ENCODE results near the gene PDK3.

PDK3 gene

DNA sequence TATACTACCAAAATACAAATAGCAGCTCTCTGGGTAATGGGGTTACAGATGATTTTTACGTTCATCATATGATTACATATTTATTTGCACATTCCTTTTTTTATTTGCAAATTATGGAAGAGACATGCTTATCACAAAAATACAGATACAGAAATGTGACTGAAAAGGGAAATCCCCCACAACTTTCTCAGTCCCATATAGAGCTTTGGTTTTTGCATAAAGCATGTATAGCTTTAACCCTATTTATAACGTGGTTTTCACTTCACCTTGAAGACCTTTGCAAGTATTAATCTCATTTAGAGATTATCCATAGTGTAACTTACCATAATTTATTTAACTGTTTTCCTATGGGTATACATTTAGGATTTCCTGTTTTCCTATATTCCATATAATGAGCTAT lies 55.4 kb downstream of the PDK3 start:
- Histone ChIP-seq H3K9me2 (replicated peaks; ENCODE audit: insufficient read depth, low read length) (no peaks in the 10 kb centered on the region), H3K79me2 (ENCODE audit: low read length) (no peaks in the 10 kb centered on the region), H3K9me3 (replicated peaks; ENCODE audit: insufficient read depth, low read length) (no peaks in the 10 kb centered on the region), H3K4me2 (ENCODE audit: low read depth, low read length) (no peak overlapping the region), H3K4me1 (ENCODE audit: low read length) (no peaks in the 10 kb centered on the region), H3K4me3 (ENCODE audit: low read length) (no peak overlapping the region), H3K36me3 (replicated peaks; ENCODE audit: insufficient read depth, low read length) (no peaks in the 10 kb centered on the region), H3F3A (ENCODE audit: insufficient read depth, low read length) (no peaks in the 10 kb centered on the region), H3K9ac (ENCODE audit: low read length) (no peak overlapping the region), H4K20me1 (ENCODE audit: insufficient read depth, low read length) (no peaks in the 10 kb centered on the region), H3K27me3 (replicated peaks; ENCODE audit: insufficient read depth, low read length) (no peaks in the 10 kb centered on the region), H3K27ac (ENCODE audit: low read length) (no peak overlapping the region), H2AFZ (ENCODE audit: low read length) (no peak overlapping the region)
- no peak for DNase-seq
- TF ChIP-seq EZH2 (optimal IDR thresholded peaks at IDR 0.05; ENCODE audit: low read depth, low read length), result no peak
- TF ChIP-seq, protein P1, sequence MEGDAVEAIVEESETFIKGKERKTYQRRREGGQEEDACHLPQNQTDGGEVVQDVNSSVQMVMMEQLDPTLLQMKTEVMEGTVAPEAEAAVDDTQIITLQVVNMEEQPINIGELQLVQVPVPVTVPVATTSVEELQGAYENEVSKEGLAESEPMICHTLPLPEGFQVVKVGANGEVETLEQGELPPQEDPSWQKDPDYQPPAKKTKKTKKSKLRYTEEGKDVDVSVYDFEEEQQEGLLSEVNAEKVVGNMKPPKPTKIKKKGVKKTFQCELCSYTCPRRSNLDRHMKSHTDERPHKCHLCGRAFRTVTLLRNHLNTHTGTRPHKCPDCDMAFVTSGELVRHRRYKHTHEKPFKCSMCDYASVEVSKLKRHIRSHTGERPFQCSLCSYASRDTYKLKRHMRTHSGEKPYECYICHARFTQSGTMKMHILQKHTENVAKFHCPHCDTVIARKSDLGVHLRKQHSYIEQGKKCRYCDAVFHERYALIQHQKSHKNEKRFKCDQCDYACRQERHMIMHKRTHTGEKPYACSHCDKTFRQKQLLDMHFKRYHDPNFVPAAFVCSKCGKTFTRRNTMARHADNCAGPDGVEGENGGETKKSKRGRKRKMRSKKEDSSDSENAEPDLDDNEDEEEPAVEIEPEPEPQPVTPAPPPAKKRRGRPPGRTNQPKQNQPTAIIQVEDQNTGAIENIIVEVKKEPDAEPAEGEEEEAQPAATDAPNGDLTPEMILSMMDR (IDR thresholded peaks at IDR 0.05; ENCODE audit: low read length), result no peak
- TF ChIP-seq EZH2phosphoT487 (IDR thresholded peaks at IDR 0.05; ENCODE audit: low read length), result no peak

- Histone ChIP-seq H2AFZ (ENCODE audit: low read length) (no peak overlapping the region), H3K79me2 (ENCODE audit: low read length) (no peaks in the 10 kb centered on the region), H3K9ac (ENCODE audit: low read length) (no peak overlapping the region), H3K4me2 (ENCODE audit: low read depth, low read length) (no peak overlapping the region), H3K27ac (ENCODE audit: low read length) (no peak overlapping the region), H3K9me2 (replicated peaks; ENCODE audit: insufficient read depth, low read length) (no peaks in the 10 kb centered on the region), H3F3A (ENCODE audit: insufficient read depth, low read length) (no peaks in the 10 kb centered on the region), H3K27me3 (replicated peaks; ENCODE audit: insufficient read depth, low read length) (no peaks in the 10 kb centered on the region), H3K9me3 (replicated peaks; ENCODE audit: insufficient read depth, low read length) (no peaks in the 10 kb centered on the region), H3K4me3 (ENCODE audit: low read length) (no peak overlapping the region), H3K4me1 (ENCODE audit: low read length) (no peaks in the 10 kb centered on the region), H4K20me1 (ENCODE audit: insufficient read depth, low read length) (no peaks in the 10 kb centered on the region), H3K36me3 (replicated peaks; ENCODE audit: insufficient read depth, low read length) (no peaks in the 10 kb centered on the region)
- no peak for TF ChIP-seq EZH2 (optimal IDR thresholded peaks at IDR 0.05; ENCODE audit: low read depth, low read length)
- DNase-seq, result no peak
Observed at GRCh38 chrX:24525455-24525854, 60.4 kb downstream of the PDK3 start.

- H3K36me3 ChIP-seq (replicated peaks; ENCODE audit: insufficient read depth, low read length), result no peaks in the 10 kb centered on the region
- no peaks in the 10 kb centered on the region for H3K4me1 ChIP-seq (ENCODE audit: low read length)
- no peak overlapping the region for H2AFZ ChIP-seq (ENCODE audit: low read length)
- no peaks in the 10 kb centered on the region for H3K9me2 ChIP-seq (replicated peaks; ENCODE audit: insufficient read depth, low read length)
- TF ChIP-seq, protein P1 (IDR thresholded peaks at IDR 0.05; ENCODE audit: low read length), result no peak
- TF ChIP-seq EZH2 (optimal IDR thresholded peaks at IDR 0.05; ENCODE audit: low read depth, low read length) (no peak), EZH2phosphoT487 (IDR thresholded peaks at IDR 0.05; ENCODE audit: low read length) (no peak)
- no peaks in the 10 kb centered on the region for H4K20me1 ChIP-seq (ENCODE audit: insufficient read depth, low read length)
- H3K9me3 ChIP-seq (replicated peaks; ENCODE audit: insufficient read depth, low read length), result no peaks in the 10 kb centered on the region
- no peak overlapping the region for H3K4me2 ChIP-seq (ENCODE audit: low read depth, low read length)
- no peak overlapping the region for H3K4me3 ChIP-seq (ENCODE audit: low read length)
- H3K27me3 ChIP-seq (replicated peaks; ENCODE audit: insufficient read depth, low read length), result no peaks in the 10 kb centered on the region
- no peak overlapping the region for H3K27ac ChIP-seq (ENCODE audit: low read length)
- no peaks in the 10 kb centered on the region for H3F3A ChIP-seq (ENCODE audit: insufficient read depth, low read length)
- H3K79me2 ChIP-seq (ENCODE audit: low read length), result no peaks in the 10 kb centered on the region
- no peak for DNase-seq
- H3K9ac ChIP-seq (ENCODE audit: low read length), result no peak overlapping the region
Observed at GRCh38 chrX:24526616-24527015, 61.5 kb downstream of the PDK3 start.

GRCh38 chrX:24528605-24529004 lies 63.5 kb downstream of the PDK3 start:
- H3F3A ChIP-seq (ENCODE audit: insufficient read depth, low read length), result no peaks in the 10 kb centered on the region
- H3K4me1 ChIP-seq (ENCODE audit: low read length), result no peaks in the 10 kb centered on the region
- no peaks in the 10 kb centered on the region for H3K79me2 ChIP-seq (ENCODE audit: low read length)
- H3K9me2 ChIP-seq (replicated peaks; ENCODE audit: insufficient read depth, low read length), result no peaks in the 10 kb centered on the region
- H3K27me3 ChIP-seq (replicated peaks; ENCODE audit: insufficient read depth, low read length), result no peaks in the 10 kb centered on the region
- H2AFZ ChIP-seq (ENCODE audit: low read length), result no peak overlapping the region
- no peak overlapping the region for H3K27ac ChIP-seq (ENCODE audit: low read length)
- no peaks in the 10 kb centered on the region for H3K36me3 ChIP-seq (replicated peaks; ENCODE audit: insufficient read depth, low read length)
- H3K4me3 ChIP-seq (ENCODE audit: low read length), result no peak overlapping the region
- no peaks in the 10 kb centered on the region for H4K20me1 ChIP-seq (ENCODE audit: insufficient read depth, low read length)
- no peak for DNase-seq
- TF ChIP-seq, protein P1 (IDR thresholded peaks at IDR 0.05; ENCODE audit: low read length), result no peak
- TF ChIP-seq EZH2 (optimal IDR thresholded peaks at IDR 0.05; ENCODE audit: low read depth, low read length) (no peak), EZH2phosphoT487 (IDR thresholded peaks at IDR 0.05; ENCODE audit: low read length) (no peak)
- H3K9ac ChIP-seq (ENCODE audit: low read length), result no peak overlapping the region
- H3K9me3 ChIP-seq (replicated peaks; ENCODE audit: insufficient read depth, low read length), result no peaks in the 10 kb centered on the region
- no peak overlapping the region for H3K4me2 ChIP-seq (ENCODE audit: low read depth, low read length)
